HCT116 (cell line): ENCODE results near the gene OR56A1. TPM values are rescaled to one million over a fixed set of nuclear protein-coding genes. Genes with fewer than 3 reads are reported as not detected.

ENCODE experiments used
- ATAC-seq: fragments of 200-7000 bp; cut with Tn5 transposase; 2 replicates; pipeline ENCODE4 v1.9.1; 2020; ENCODE audit warnings: mild to moderate bottlenecking, moderate library complexity
- BruUV-seq: library from RNA; stranded (reverse); fragments of 400-500 nt; replicated peaks from 2 replicates; lab custom pipeline; 2021; lab: Mats Ljungman, UMichigan
- CTCF ChIA-PET: fragments of 300-600 bp; sonication (Branson Sonifier 250); formaldehyde crosslinking; loops from one replicate; lab custom pipeline; 2021; ENCODE audit warnings: antibody characterized with exemption; lab: Charles Lee
- POLR2A ChIA-PET: fragments of 300-600, 350-600 bp; sonication (Branson Sonifier 250); formaldehyde crosslinking; loops from one replicate; lab custom pipeline; 2021; ENCODE audit warnings: antibody characterized with exemption; lab: Charles Lee
- RAD21 ChIA-PET, 2 experiments: fragments of 300-600 bp; sonication (Branson Sonifier 250); formaldehyde crosslinking; loops; one replicate each; lab custom pipeline; 2023; ENCODE audit warnings: low total read pairs in 2 of 2; ENCODE audit not compliant: uncharacterized antibody in 2 of 2, unreplicated experiment in 2 of 2, low non-redundant PET in 1 of 2; lab: Charles Lee
- DNase-seq: peaks from one replicate; pipeline ENCODE4 v3.0.0-alpha.2; 2010; ENCODE audit warnings: low read depth, low spot score
- H2AFZ ChIP-seq: fragments of 200-600 bp; shearing (Covaris generic), sonication (generic); 2 replicates; pipeline ENCODE4 v1.6.1; 2017; ENCODE audit warnings: low read depth, mixed run types, mixed read lengths, antibody characterized with exemption, low read length; ENCODE audit not compliant: poor library complexity, severe bottlenecking
- H3K27ac ChIP-seq: 2 replicates; pipeline ENCODE4 v1.5.1; 2012; ENCODE audit warnings: low read depth, low read length
- H3K27me3 ChIP-seq: fragments of 200-600 bp; sonication (generic); 2 replicates; pipeline ENCODE4 v1.6.1; 2016; ENCODE audit warnings: mixed run types, low read length, mixed read lengths; ENCODE audit not compliant: insufficient read depth
- H3K36me3 ChIP-seq, 2 experiments: fragments of 200-500 bp in 1 of 2; fragments of 200-600 bp in 1 of 2; sonication (Bioruptor generic) in 1 of 2; sonication (generic) in 1 of 2; 2 replicates each; pipeline versions ENCODE4 v1.5.1 to v1.6.1; 2014 to 2016; ENCODE audit warnings: low read length in 2 of 2, inconsistent platforms in 1 of 2, mixed read lengths in 1 of 2, mixed run types in 1 of 2; ENCODE audit not compliant: insufficient read depth in 2 of 2, control insufficient read depth in 1 of 2
- H3K4me1 ChIP-seq, 2 experiments: fragments of 200-600 bp in 1 of 2; sonication (generic) in 1 of 2; 2 replicates each; pipeline versions ENCODE4 v1.5.1 to v1.6.1; 2012 to 2017; ENCODE audit warnings: low read length in 2 of 2, inconsistent platforms in 1 of 2, mild to moderate bottlenecking in 1 of 2, mixed read lengths in 1 of 2, mixed run types in 1 of 2, moderate library complexity in 1 of 2; ENCODE audit not compliant: insufficient read depth in 2 of 2, control insufficient read depth in 1 of 2
- H3K4me2 ChIP-seq: fragments of 200-600 bp; sonication (generic); 2 replicates; pipeline ENCODE4 v1.6.1; 2017; ENCODE audit warnings: mixed run types, low read length, mixed read lengths
- H3K4me3 ChIP-seq, 2 experiments: fragments of 200-600 bp in 1 of 2; sonication (generic) in 1 of 2; replicated peaks in 1 of 2; 2 replicates each; pipeline ENCODE4 v1.5.1; 2011 to 2016; ENCODE audit warnings: low read length in 2 of 2, control low read depth in 1 of 2, low read depth in 1 of 2, mild to moderate bottlenecking in 1 of 2, mixed read lengths in 1 of 2, mixed run types in 1 of 2
- H3K79me2 ChIP-seq: fragments of 200-600 bp; sonication (generic); 2 replicates; pipeline ENCODE4 v1.6.1; 2017; ENCODE audit warnings: mild to moderate bottlenecking, mixed run types, low read length, moderate library complexity, mixed read lengths; ENCODE audit not compliant: insufficient read depth
- H3K9ac ChIP-seq: fragments of 200-600 bp; sonication (generic); 2 replicates; pipeline ENCODE4 v1.6.1; 2016; ENCODE audit warnings: low read length, mixed read lengths
- H3K9me2 ChIP-seq: fragments of 200-600 bp; sonication (generic), shearing (Covaris generic); 2 replicates; pipeline ENCODE4 v1.6.1; 2017; ENCODE audit warnings: mixed run types, mild to moderate bottlenecking, moderate library complexity; ENCODE audit not compliant: insufficient read depth
- H3K9me3 ChIP-seq, 2 experiments: fragments of 200-500 bp in 1 of 2; fragments of 200-600 bp in 1 of 2; sonication (Bioruptor generic) in 1 of 2; sonication (generic) in 1 of 2; 2 replicates each; pipeline ENCODE4 v1.6.1; 2014 to 2017; ENCODE audit warnings: low read length in 2 of 2, mixed read lengths in 2 of 2, inconsistent platforms in 1 of 2, low read depth in 1 of 2, mild to moderate bottlenecking in 1 of 2, mixed run types in 1 of 2, moderate library complexity in 1 of 2; ENCODE audit not compliant: control insufficient read depth in 1 of 2, insufficient read depth in 1 of 2
- H4K20me1 ChIP-seq: fragments of 200-600 bp; sonication (generic), shearing (Covaris generic); 2 replicates; pipeline ENCODE4 v1.6.1; 2017; ENCODE audit warnings: mixed run types, mild to moderate bottlenecking, moderate library complexity; ENCODE audit not compliant: insufficient read depth
- CBX3 ChIP-seq: IDR thresholded peaks from 2 replicates; pipeline ENCODE4 v1.6.1; 2012; ENCODE audit warnings: low read depth
- CEBPB ChIP-seq: IDR thresholded peaks from 2 replicates; pipeline ENCODE4 v1.6.1; 2012; ENCODE audit warnings: low read depth
- ELF1 ChIP-seq: IDR thresholded peaks from 2 replicates; pipeline ENCODE4 v1.6.1; 2012; ENCODE audit warnings: low read depth, borderline replicate concordance
- EZH2 ChIP-seq: fragments of 200-600 bp; sonication (generic); IDR thresholded peaks from 2 replicates; pipeline ENCODE4 v1.6.1; 2017; ENCODE audit warnings: antibody characterized with exemption, mixed run types
- EZH2phosphoT487 ChIP-seq: fragments of 200-600 bp; IDR thresholded peaks from 2 replicates; pipeline ENCODE4 v1.6.1; 2018; ENCODE audit warnings: antibody characterized with exemption, borderline replicate concordance
- JUND ChIP-seq: IDR thresholded peaks from 2 replicates; pipeline ENCODE4 v1.6.1; 2012
- POLR2AphosphoS5 ChIP-seq: IDR thresholded peaks from 2 replicates; pipeline ENCODE4 v1.6.1; 2011; ENCODE audit warnings: mild to moderate bottlenecking, low read depth, low read length, moderate library complexity
- RAD21 ChIP-seq: IDR thresholded peaks from 2 replicates; pipeline ENCODE4 v1.6.1; 2012; ENCODE audit warnings: low read depth, mild to moderate bottlenecking
- SIN3A ChIP-seq: IDR thresholded peaks from 2 replicates; pipeline ENCODE4 v1.6.1; 2012; ENCODE audit warnings: low read depth
- SP1 ChIP-seq: IDR thresholded peaks from 2 replicates; pipeline ENCODE4 v1.6.1; 2012; ENCODE audit warnings: low read depth
- TCF7L2 ChIP-seq: IDR thresholded peaks from 2 replicates; pipeline ENCODE4 v1.7.0; 2011; ENCODE audit warnings: borderline replicate concordance, inconsistent platforms; ENCODE audit not compliant: insufficient read depth, insufficient read length; ENCODE audit errors: extremely low read depth
- YY1 ChIP-seq: IDR thresholded peaks from 2 replicates; pipeline ENCODE4 v1.6.1; 2011; ENCODE audit warnings: low read length, low read depth, moderate library complexity, mild to moderate bottlenecking; ENCODE audit not compliant: insufficient replicate concordance; ENCODE audit errors: extremely low read depth
- ZNF274 ChIP-seq: fragments of 200-500 bp; sonication (Bioruptor generic); IDR thresholded peaks from 2 replicates; pipeline ENCODE4 v1.6.1; 2014; ENCODE audit warnings: mild to moderate bottlenecking, low read depth, low read length, inconsistent platforms
- intact Hi-C: fragments of 100-400 bp; cut with micrococcal nuclease; formaldehyde crosslinking; loops from 2 replicates; pipeline ENCODE4 v1.10.0; 2022
- total RNA-seq: library from RNA; stranded (reverse); gene quantifications from one replicate; pipeline ENCODE4 v1.2.1, GENCODE V29; 2021; ENCODE audit not compliant: unreplicated experiment
- TF ChIP-seq, protein P1 (sequence below): IDR thresholded peaks from 2 replicates; pipeline ENCODE4 v1.6.1; 2012
- TF ChIP-seq, protein P2 (sequence below): IDR thresholded peaks from 2 replicates; pipeline ENCODE4 v1.6.1; 2011; ENCODE audit warnings: mild to moderate bottlenecking, low read length, moderate library complexity; ENCODE audit not compliant: insufficient replicate concordance; ENCODE audit errors: extremely low read depth
- TF ChIP-seq, protein P3 (sequence below): IDR thresholded peaks from 2 replicates; pipeline ENCODE4 v1.6.1; 2012; ENCODE audit warnings: low read depth

Gene OR56A1
- total RNA-seq, 1 experiment from 2014 or later = not detected

DNA sequence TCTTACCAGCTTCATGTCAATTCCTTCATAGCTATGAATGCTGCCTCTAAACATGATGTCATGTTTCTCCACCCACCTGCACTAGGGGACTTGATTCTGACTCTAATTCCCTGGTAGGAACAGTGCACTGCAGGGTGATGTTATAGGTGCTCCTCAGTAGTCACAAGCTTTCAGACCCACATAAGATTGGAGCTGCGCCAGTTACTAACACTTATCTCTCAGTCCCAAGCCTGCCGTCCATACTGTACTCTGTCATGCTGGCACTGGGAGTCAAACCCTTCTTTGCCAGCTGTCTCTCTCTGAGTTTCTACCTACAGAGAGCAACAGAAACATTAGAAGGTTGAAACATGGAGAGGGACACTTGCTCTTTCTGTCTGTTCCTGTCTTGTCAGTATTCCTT, 5.5 kb downstream of the OR56A1 start:
- intact Hi-C loops = no loop called here
- CTCF ChIA-PET = interaction anchor here (1.2 kb wide), 1 partner anchor 329 kb away, joined by 4 read pairs; no protein-coding TSS in a partner anchor
- BruUV-seq = no TSS peak

More for the DNA sequence above, 5.5 kb downstream of the OR56A1 start:
- no peaks in the 10 kb centered on the region for H3K79me2 ChIP-seq
- peaks cover 57% of the 10 kb centered on the region for H3K27me3 ChIP-seq
- ChIA-PET POLR2A (no interaction called here), RAD21 (no interaction called here)
- H3K27ac ChIP-seq = no peak overlapping the region
- no peak overlapping the region for H3K4me3 ChIP-seq
- DNase-seq (no peak), ATAC-seq (no peak)
- H3K9me2 ChIP-seq = no peaks in the 10 kb centered on the region
- no peaks in the 10 kb centered on the region for H3K36me3 ChIP-seq
- no peak overlapping the region for H2AFZ ChIP-seq
- H3K4me1 ChIP-seq = no peaks in the 10 kb centered on the region
- TF ChIP-seq CEBPB (no peak), ZNF274 (no peak), ELF1 (no peak), RAD21 (no peak), CBX3 (no peak), SP1 (no peak), JUND (no peak), SIN3A (no peak), EZH2phosphoT487 (no peak), EZH2 (no peak), YY1 (no peak), POLR2AphosphoS5 (no peak), TCF7L2 (no peak)
- TF ChIP-seq, protein P1, sequence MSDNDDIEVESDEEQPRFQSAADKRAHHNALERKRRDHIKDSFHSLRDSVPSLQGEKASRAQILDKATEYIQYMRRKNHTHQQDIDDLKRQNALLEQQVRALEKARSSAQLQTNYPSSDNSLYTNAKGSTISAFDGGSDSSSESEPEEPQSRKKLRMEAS = no peak
- TF ChIP-seq, protein P2, sequence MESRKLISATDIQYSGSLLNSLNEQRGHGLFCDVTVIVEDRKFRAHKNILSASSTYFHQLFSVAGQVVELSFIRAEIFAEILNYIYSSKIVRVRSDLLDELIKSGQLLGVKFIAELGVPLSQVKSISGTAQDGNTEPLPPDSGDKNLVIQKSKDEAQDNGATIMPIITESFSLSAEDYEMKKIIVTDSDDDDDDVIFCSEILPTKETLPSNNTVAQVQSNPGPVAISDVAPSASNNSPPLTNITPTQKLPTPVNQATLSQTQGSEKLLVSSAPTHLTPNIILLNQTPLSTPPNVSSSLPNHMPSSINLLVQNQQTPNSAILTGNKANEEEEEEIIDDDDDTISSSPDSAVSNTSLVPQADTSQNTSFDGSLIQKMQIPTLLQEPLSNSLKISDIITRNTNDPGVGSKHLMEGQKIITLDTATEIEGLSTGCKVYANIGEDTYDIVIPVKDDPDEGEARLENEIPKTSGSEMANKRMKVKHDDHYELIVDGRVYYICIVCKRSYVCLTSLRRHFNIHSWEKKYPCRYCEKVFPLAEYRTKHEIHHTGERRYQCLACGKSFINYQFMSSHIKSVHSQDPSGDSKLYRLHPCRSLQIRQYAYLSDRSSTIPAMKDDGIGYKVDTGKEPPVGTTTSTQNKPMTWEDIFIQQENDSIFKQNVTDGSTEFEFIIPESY = no peak
- TF ChIP-seq, protein P3, sequence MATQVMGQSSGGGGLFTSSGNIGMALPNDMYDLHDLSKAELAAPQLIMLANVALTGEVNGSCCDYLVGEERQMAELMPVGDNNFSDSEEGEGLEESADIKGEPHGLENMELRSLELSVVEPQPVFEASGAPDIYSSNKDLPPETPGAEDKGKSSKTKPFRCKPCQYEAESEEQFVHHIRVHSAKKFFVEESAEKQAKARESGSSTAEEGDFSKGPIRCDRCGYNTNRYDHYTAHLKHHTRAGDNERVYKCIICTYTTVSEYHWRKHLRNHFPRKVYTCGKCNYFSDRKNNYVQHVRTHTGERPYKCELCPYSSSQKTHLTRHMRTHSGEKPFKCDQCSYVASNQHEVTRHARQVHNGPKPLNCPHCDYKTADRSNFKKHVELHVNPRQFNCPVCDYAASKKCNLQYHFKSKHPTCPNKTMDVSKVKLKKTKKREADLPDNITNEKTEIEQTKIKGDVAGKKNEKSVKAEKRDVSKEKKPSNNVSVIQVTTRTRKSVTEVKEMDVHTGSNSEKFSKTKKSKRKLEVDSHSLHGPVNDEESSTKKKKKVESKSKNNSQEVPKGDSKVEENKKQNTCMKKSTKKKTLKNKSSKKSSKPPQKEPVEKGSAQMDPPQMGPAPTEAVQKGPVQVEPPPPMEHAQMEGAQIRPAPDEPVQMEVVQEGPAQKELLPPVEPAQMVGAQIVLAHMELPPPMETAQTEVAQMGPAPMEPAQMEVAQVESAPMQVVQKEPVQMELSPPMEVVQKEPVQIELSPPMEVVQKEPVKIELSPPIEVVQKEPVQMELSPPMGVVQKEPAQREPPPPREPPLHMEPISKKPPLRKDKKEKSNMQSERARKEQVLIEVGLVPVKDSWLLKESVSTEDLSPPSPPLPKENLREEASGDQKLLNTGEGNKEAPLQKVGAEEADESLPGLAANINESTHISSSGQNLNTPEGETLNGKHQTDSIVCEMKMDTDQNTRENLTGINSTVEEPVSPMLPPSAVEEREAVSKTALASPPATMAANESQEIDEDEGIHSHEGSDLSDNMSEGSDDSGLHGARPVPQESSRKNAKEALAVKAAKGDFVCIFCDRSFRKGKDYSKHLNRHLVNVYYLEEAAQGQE = no peak
- H4K20me1 ChIP-seq = no peaks in the 10 kb centered on the region
- no peak overlapping the region for H3K4me2 ChIP-seq
- H3K9me3 ChIP-seq = no peaks in the 10 kb centered on the region
- H3K9ac ChIP-seq = no peak overlapping the region
